B cell (primary cell): ENCODE results near the gene HLCS. TPM values are rescaled to one million over a fixed set of nuclear protein-coding genes. Genes with fewer than 3 reads are reported as not detected.

Source experiments
- ATAC-seq: fragments of 200-7000 bp; cut with Tn5 transposase; one replicate; pipeline ENCODE4 v1.10.0; 2021; ENCODE audit warnings: low read depth, mild to moderate bottlenecking, moderate number of reproducible peaks, moderate library complexity
- CTCF ChIA-PET: fragments of 350-600 bp; sonication (Branson Sonifier 250); formaldehyde crosslinking; loops from one replicate; lab custom pipeline; 2021; ENCODE audit warnings: antibody characterized with exemption, inconsistent platforms; lab: Charles Lee
- POLR2A ChIA-PET: fragments of 350-600 bp; sonication (Branson Sonifier 250); formaldehyde crosslinking; loops from one replicate; lab custom pipeline; 2021; ENCODE audit warnings: antibody characterized with exemption; lab: Charles Lee
- DNase-seq: peaks from one replicate; pipeline ENCODE4 v3.0.0; 2013
- H2AFZ ChIP-seq: 2 replicates; pipeline ENCODE4 v1.6.1; 2012; ENCODE audit warnings: mild to moderate bottlenecking, low read depth, low read length; ENCODE audit not compliant: insufficient read depth, poor library complexity, severe bottlenecking
- H3K27ac ChIP-seq, 2 donors: 1 replicate in 1 of 2; 2 replicates in 1 of 2; pipeline ENCODE4 v1.5.1; 2012 to 2013; ENCODE audit warnings: low read length in 2 of 2, mild to moderate bottlenecking in 2 of 2, moderate library complexity in 1 of 2
- H3K27me3 ChIP-seq, 4 experiments: fragments of 200-600 bp in 1 of 4; sonication (generic) in 1 of 4; replicated peaks in 1 of 4; 1 replicate in 2 of 4; 2 replicates in 2 of 4; pipeline versions ENCODE4 v1.6.1 to v1.7.0; 2013 to 2016; ENCODE audit warnings: low read length in 3 of 4, mild to moderate bottlenecking in 2 of 4, mixed read lengths in 1 of 4, moderate library complexity in 1 of 4; ENCODE audit not compliant: insufficient read depth in 4 of 4, control insufficient read depth in 3 of 4; ENCODE audit errors: control extremely low read depth in 1 of 4
- H3K36me3 ChIP-seq, 2 experiments: replicated peaks in 1 of 2; 1 replicate in 1 of 2; 2 replicates in 1 of 2; pipeline versions ENCODE4 v1.6.1 to v1.7.1; 2013; ENCODE audit warnings: low read length in 1 of 2; ENCODE audit not compliant: insufficient read depth in 2 of 2, control insufficient read depth in 1 of 2; ENCODE audit errors: control extremely low read depth in 1 of 2, extremely low read depth in 1 of 2
- H3K4me1 ChIP-seq, 2 donors: fragments of 200-600 bp in 1 of 2; sonication (generic) in 1 of 2; 1 replicate in 1 of 2; 2 replicates in 1 of 2; pipeline versions ENCODE4 v1.5.1 to v1.6.1; 2013 to 2017; ENCODE audit warnings: low read length in 2 of 2; ENCODE audit not compliant: control insufficient read depth in 2 of 2, insufficient read depth in 2 of 2
- H3K4me2 ChIP-seq: replicated peaks from 2 replicates; pipeline ENCODE3; 2012; ENCODE audit warnings: mild to moderate bottlenecking, low read depth, low read length; ENCODE audit not compliant: poor library complexity, severe bottlenecking
- H3K4me3 ChIP-seq, 5 experiments: fragments of 200-600 bp in 1 of 5; sonication (generic) in 1 of 5; 1 replicate in 3 of 5; 2 replicates in 2 of 5; pipeline versions ENCODE4 v1.5.1 to v1.7.0; 2011 to 2016; ENCODE audit warnings: low read length in 4 of 5, mild to moderate bottlenecking in 4 of 5, low read depth in 2 of 5, control low read depth in 1 of 5, moderate library complexity in 1 of 5; ENCODE audit not compliant: insufficient read depth in 1 of 5; ENCODE audit errors: control extremely low read depth in 1 of 5, extremely low read depth in 1 of 5
- H3K79me2 ChIP-seq: fragments of 200-600 bp; sonication (generic); one replicate; pipeline ENCODE4 v1.6.0; 2016; ENCODE audit warnings: low read length; ENCODE audit not compliant: control insufficient read depth, insufficient read depth
- H3K9ac ChIP-seq: fragments of 200-600 bp; sonication (generic); 2 replicates; pipeline ENCODE4 v1.6.1; 2017; ENCODE audit warnings: mild to moderate bottlenecking, low read length, moderate library complexity
- H3K9me3 ChIP-seq, 3 donors: one replicate each; pipeline versions ENCODE4 v1.6.1 to v1.7.1; 2013; ENCODE audit warnings: low read length in 2 of 3; ENCODE audit not compliant: control insufficient read depth in 2 of 3, insufficient read depth in 1 of 3; ENCODE audit errors: control extremely low read depth in 1 of 3
- H4K20me1 ChIP-seq: 2 replicates; pipeline ENCODE4 v1.6.0; 2012; ENCODE audit warnings: mild to moderate bottlenecking, low read length; ENCODE audit not compliant: insufficient read depth, control insufficient read depth, poor library complexity, severe bottlenecking
- H3K27ac Mint-ChIP-seq: one replicate; pipeline ENCODE4 v1.8.0; 2021; ENCODE audit warnings: mixed read lengths
- H3K27me3 Mint-ChIP-seq: one replicate; pipeline ENCODE4 v1.8.0; 2021; ENCODE audit warnings: mixed read lengths
- H3K4me1 Mint-ChIP-seq: one replicate; pipeline ENCODE4 v1.8.0; 2021; ENCODE audit warnings: mixed read lengths
- H3K4me3 Mint-ChIP-seq: one replicate; pipeline ENCODE4 v1.8.0; 2021; ENCODE audit warnings: mixed read lengths
- H3K9me3 Mint-ChIP-seq: one replicate; pipeline ENCODE4 v1.8.0; 2022; ENCODE audit warnings: mixed read lengths; ENCODE audit not compliant: insufficient read depth
- EZH2 ChIP-seq: IDR thresholded peaks from 2 replicates; pipeline ENCODE4 v1.6.1; 2012; ENCODE audit warnings: borderline replicate concordance, low read depth, mild to moderate bottlenecking, moderate library complexity, low read length; ENCODE audit not compliant: insufficient read depth, poor library complexity, severe bottlenecking
- WGBS: methylation state at CpG from one replicate; pipeline ENCODE4 v1.1.5; 2013; ENCODE audit warnings: missing lambda C conversion rate; ENCODE audit not compliant: insufficient coverage; 5-methylcytosine and 5-hydroxymethylcytosine counted together
- intact Hi-C: fragments of 100-400 bp; cut with micrococcal nuclease; formaldehyde crosslinking; loops from one replicate; pipeline ENCODE4 v1.10.0; 2022
- polyA plus RNA-seq: library from polyadenylated mRNA; depleted of rRNA; stranded (reverse); fragments of >200 nt; gene quantifications from 2 replicates; pipeline ENCODE4 v1.2.3, GENCODE V29; 2012
- total RNA-seq, 2 donors: library from RNA; stranded (reverse); fragments of 120-200 nt in 1 of 2; gene quantifications; 1 replicate in 1 of 2; 2 replicates in 1 of 2; pipeline versions ENCODE4 v1.2.3 to v1.2.4, GENCODE V29; 2013 to 2022
- TF ChIP-seq, protein P1 (sequence below): fragments of 200-600 bp; IDR thresholded peaks from one replicate; pipeline ENCODE4 v1.8.0; 2022; ENCODE audit warnings: antibody characterized with exemption, mild to moderate bottlenecking

Gene HLCS
- total and polyA plus RNA-seq, 2 donors (not counting 1 experiment from before 2014, with no cell fraction given): 4.4 to 14.7 TPM

DNA sequence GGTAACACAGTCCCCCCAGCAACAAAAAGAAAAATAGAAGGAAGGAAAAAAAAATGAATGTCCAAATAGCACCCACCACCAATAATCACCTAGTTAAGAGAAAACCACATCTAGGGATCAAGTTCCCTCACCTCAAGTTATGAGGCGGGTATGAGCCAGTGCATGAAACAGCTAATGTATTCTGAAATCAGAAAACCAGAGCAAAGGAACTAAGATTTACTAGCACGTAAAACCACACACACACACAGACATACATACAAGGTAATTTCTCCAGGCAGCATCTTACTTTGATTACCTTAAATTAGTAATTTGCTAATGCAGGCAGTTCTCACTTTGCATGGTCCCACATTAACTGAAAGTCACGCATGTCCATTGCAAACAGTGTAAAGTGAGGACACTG is 109.8 kb downstream of the HLCS start:
- no peak for DNase-seq
- Mint-ChIP-seq H3K27me3 (no peaks in the 10 kb centered on the region), H3K9me3 (no peaks in the 10 kb centered on the region), H3K27ac (no peak overlapping the region), H3K4me3 (no peak overlapping the region), H3K4me1 (peaks cover 11% of the 10 kb centered on the region)
- Histone ChIP-seq H3K36me3 (no peaks in the 10 kb centered on the region), H3K79me2 (no peaks in the 10 kb centered on the region), H4K20me1 (no peaks in the 10 kb centered on the region), H3K4me1 (peaks cover 6% of the 10 kb centered on the region in 2 donors), H3K9me3 (peaks cover 0 to 3% (median 0%) of the 10 kb centered on the region in 3 donors), H3K4me3 (no peak overlapping the region), H2AFZ (no peak overlapping the region), H3K27me3 (no peaks in the 10 kb centered on the region), H3K4me2 (no peak overlapping the region), H3K27ac (no peak overlapping the region), H3K9ac (no peak overlapping the region)
- intact Hi-C loops: no loop called here
- TF ChIP-seq EZH2: no peak
- TF ChIP-seq, protein P1, sequence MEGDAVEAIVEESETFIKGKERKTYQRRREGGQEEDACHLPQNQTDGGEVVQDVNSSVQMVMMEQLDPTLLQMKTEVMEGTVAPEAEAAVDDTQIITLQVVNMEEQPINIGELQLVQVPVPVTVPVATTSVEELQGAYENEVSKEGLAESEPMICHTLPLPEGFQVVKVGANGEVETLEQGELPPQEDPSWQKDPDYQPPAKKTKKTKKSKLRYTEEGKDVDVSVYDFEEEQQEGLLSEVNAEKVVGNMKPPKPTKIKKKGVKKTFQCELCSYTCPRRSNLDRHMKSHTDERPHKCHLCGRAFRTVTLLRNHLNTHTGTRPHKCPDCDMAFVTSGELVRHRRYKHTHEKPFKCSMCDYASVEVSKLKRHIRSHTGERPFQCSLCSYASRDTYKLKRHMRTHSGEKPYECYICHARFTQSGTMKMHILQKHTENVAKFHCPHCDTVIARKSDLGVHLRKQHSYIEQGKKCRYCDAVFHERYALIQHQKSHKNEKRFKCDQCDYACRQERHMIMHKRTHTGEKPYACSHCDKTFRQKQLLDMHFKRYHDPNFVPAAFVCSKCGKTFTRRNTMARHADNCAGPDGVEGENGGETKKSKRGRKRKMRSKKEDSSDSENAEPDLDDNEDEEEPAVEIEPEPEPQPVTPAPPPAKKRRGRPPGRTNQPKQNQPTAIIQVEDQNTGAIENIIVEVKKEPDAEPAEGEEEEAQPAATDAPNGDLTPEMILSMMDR: no peak
- WGBS: 100% methylated on average over 2 of the region's 3 CpGs
- ChIA-PET POLR2A (no interaction called here), CTCF (no interaction called here)
- ATAC-seq: no peak

GRCh38 chr21:36854391-36854790 is 112.1 kb downstream of the HLCS start:
- ChIA-PET CTCF (no interaction called here), POLR2A (no interaction called here)
- no peak overlapping the region for H3K9ac ChIP-seq
- no peak overlapping the region for H2AFZ ChIP-seq
- no peak overlapping the region for H3K27ac ChIP-seq
- no peaks in the 10 kb centered on the region for H4K20me1 ChIP-seq
- TF ChIP-seq, protein P1: peak; percentile 29
- TF ChIP-seq EZH2: no peak
- Mint-ChIP-seq H3K4me1 (no peaks in the 10 kb centered on the region), H3K4me3 (no peak overlapping the region), H3K27ac (no peak overlapping the region), H3K27me3 (no peaks in the 10 kb centered on the region), H3K9me3 (no peaks in the 10 kb centered on the region)
- intact Hi-C loops: no loop called here
- H3K4me1 ChIP-seq: no peaks in the 10 kb centered on the region
- H3K9me3 ChIP-seq: no peaks in the 10 kb centered on the region
- no peaks in the 10 kb centered on the region for H3K79me2 ChIP-seq
- H3K4me3 ChIP-seq: no peak overlapping the region
- H3K36me3 ChIP-seq: no peaks in the 10 kb centered on the region
- DNase-seq: no peak
- no peak overlapping the region for H3K4me2 ChIP-seq
- 43% methylated on average over 4 of the region's 5 CpGs for WGBS
- no peak for ATAC-seq
- H3K27me3 ChIP-seq: no peaks in the 10 kb centered on the region
